ENCODE data around the gene TACR2. TPM values are rescaled to one million over a fixed set of nuclear protein-coding genes. Genes with fewer than 3 reads are reported as not detected.

Gene TACR2
- total RNA-seq, 1 experiment from 2014 or later: 0.57 TPM

GRCh38 chr10:69421611-69422308 lies 5.0 kb upstream of the TACR2 start:
- intact Hi-C loops (cut with micrococcal nuclease; ENCODE audit: unreplicated experiment): no loop called here
- DNase-seq: no peak

GRCh38 chr10:69419744-69420126 lies 3.0 kb upstream of the TACR2 start:
- no TSS peak for BruUV-seq (replicated peaks)
- no peaks in the 10 kb centered on the region for H3K27me3 Mint-ChIP-seq (ENCODE audit: insufficient read depth, unreplicated experiment)
- H3K27me3 ChIP-seq (replicated peaks; ENCODE audit: control insufficient read depth, insufficient read depth, low read length): no peaks in the 10 kb centered on the region
- intact Hi-C loops (cut with micrococcal nuclease; ENCODE audit: unreplicated experiment): no loop called here
- no peak overlapping the region for H3K4me3 Mint-ChIP-seq (ENCODE audit: unreplicated experiment)
- H3K4me1 ChIP-seq: peaks cover 25% of the 10 kb centered on the region
- CTCF ChIA-PET: interaction anchor here (3.3 kb wide), 1 partner anchor 11 kb away, joined by 25 read pairs; no protein-coding TSS in a partner anchor
- no peaks in the 10 kb centered on the region for H3K36me3 Mint-ChIP-seq (ENCODE audit: insufficient read depth, unreplicated experiment)
- H3K4me1 Mint-ChIP-seq (ENCODE audit: low read depth, unreplicated experiment): peaks cover 12% of the 10 kb centered on the region
- no peak overlapping the region for H3K27ac Mint-ChIP-seq (ENCODE audit: unreplicated experiment)
- no peaks in the 10 kb centered on the region for H3K36me3 ChIP-seq (ENCODE audit: control insufficient read depth, insufficient read depth, low read length)
- no peak for TF ChIP-seq CTCF (IDR thresholded peaks at IDR 0.05; ENCODE audit: insufficient read depth in 1 of 2, low read depth in 1 of 2, low read length in 1 of 2, severe bottlenecking in 1 of 2, unreplicated experiment in 1 of 2)
- no peaks in the 10 kb centered on the region for H3K9me3 Mint-ChIP-seq (ENCODE audit: unreplicated experiment)
- no peak for DNase-seq
- H3K4me3 ChIP-seq (ENCODE audit: low read depth, low read length): no peak overlapping the region
- no peaks in the 10 kb centered on the region for H3K9me3 ChIP-seq
- POLR2A ChIA-PET: no interaction called here

More at GRCh38 chr10:69421611-69422308, 5.0 kb upstream of the TACR2 start:
- no peaks in the 10 kb centered on the region for H3K36me3 ChIP-seq (ENCODE audit: control insufficient read depth, insufficient read depth, low read length)
- peaks cover 7% of the 10 kb centered on the region for H3K36me3 Mint-ChIP-seq (ENCODE audit: insufficient read depth, unreplicated experiment)
- peaks cover 42% of the 10 kb centered on the region for H3K4me1 ChIP-seq
- TF ChIP-seq CTCF (IDR thresholded peaks at IDR 0.05; ENCODE audit: insufficient read depth in 1 of 2, low read depth in 1 of 2, low read length in 1 of 2, severe bottlenecking in 1 of 2, unreplicated experiment in 1 of 2): no peak
- no peaks in the 10 kb centered on the region for H3K9me3 Mint-ChIP-seq (ENCODE audit: unreplicated experiment)
- no peak overlapping the region for H3K4me3 Mint-ChIP-seq (ENCODE audit: unreplicated experiment)
- ChIA-PET POLR2A (interaction anchor here (0.9 kb wide), 1 partner anchor 13 kb away, joined by 3 read pairs; no protein-coding TSS in a partner anchor), CTCF (interaction anchor here (1.8 kb wide), 1 partner anchor 13 kb away, joined by 7 read pairs; no protein-coding TSS in a partner anchor)
- H3K27me3 ChIP-seq (replicated peaks; ENCODE audit: control insufficient read depth, insufficient read depth, low read length): no peaks in the 10 kb centered on the region
- H3K9me3 ChIP-seq: no peaks in the 10 kb centered on the region
- H3K27me3 Mint-ChIP-seq (ENCODE audit: insufficient read depth, unreplicated experiment): no peaks in the 10 kb centered on the region
- H3K4me1 Mint-ChIP-seq (ENCODE audit: low read depth, unreplicated experiment): peaks cover 31% of the 10 kb centered on the region
- H3K27ac Mint-ChIP-seq (ENCODE audit: unreplicated experiment): no peak overlapping the region
- BruUV-seq (replicated peaks): no TSS peak
- no peak overlapping the region for H3K4me3 ChIP-seq (ENCODE audit: low read depth, low read length)

GRCh38 chr10:69419096-69419743 lies 2.5 kb upstream of the TACR2 start:
- no peaks in the 10 kb centered on the region for H3K9me3 ChIP-seq
- no peaks in the 10 kb centered on the region for H3K36me3 Mint-ChIP-seq (ENCODE audit: insufficient read depth, unreplicated experiment)
- H3K36me3 ChIP-seq (ENCODE audit: control insufficient read depth, insufficient read depth, low read length): no peaks in the 10 kb centered on the region
- H3K4me3 ChIP-seq (ENCODE audit: low read depth, low read length): no peak overlapping the region
- TF ChIP-seq CTCF (IDR thresholded peaks at IDR 0.05; ENCODE audit: insufficient read depth in 1 of 2, low read depth in 1 of 2, low read length in 1 of 2, severe bottlenecking in 1 of 2, unreplicated experiment in 1 of 2): no peak
- no peak overlapping the region for H3K4me3 Mint-ChIP-seq (ENCODE audit: unreplicated experiment)
- ChIA-PET POLR2A (interaction anchor here (1.6 kb wide), 1 partner anchor 11 kb away, joined by 4 read pairs; no protein-coding TSS in a partner anchor), CTCF (interaction anchor here (3.3 kb wide), 1 partner anchor 11 kb away, joined by 25 read pairs; no protein-coding TSS in a partner anchor)
- H3K9me3 Mint-ChIP-seq (ENCODE audit: unreplicated experiment): no peaks in the 10 kb centered on the region
- H3K27ac Mint-ChIP-seq (ENCODE audit: unreplicated experiment): no peak overlapping the region
- H3K27me3 Mint-ChIP-seq (ENCODE audit: insufficient read depth, unreplicated experiment): no peaks in the 10 kb centered on the region
- intact Hi-C loops (cut with micrococcal nuclease; ENCODE audit: unreplicated experiment): no loop called here
- H3K4me1 Mint-ChIP-seq (ENCODE audit: low read depth, unreplicated experiment): peaks cover 12% of the 10 kb centered on the region
- no peak for DNase-seq
- peaks cover 23% of the 10 kb centered on the region for H3K4me1 ChIP-seq
- H3K27me3 ChIP-seq (replicated peaks; ENCODE audit: control insufficient read depth, insufficient read depth, low read length): no peaks in the 10 kb centered on the region
- BruUV-seq (replicated peaks): no TSS peak
